SK-N-SH (cell line): ENCODE measurements around the gene FBN1.

Source experiments
- EP300 ChIP-seq, 2 experiments: IDR thresholded peaks; 2 replicates each; pipeline versions ENCODE4 v1.4.0 to v1.6.1; 2012; ENCODE audit warnings: borderline replicate concordance in 1 of 2, low read depth in 1 of 2, low read length in 1 of 2
- EZH2phosphoT487 ChIP-seq: fragments of 200-600 bp; sonication (generic); IDR thresholded peaks from 2 replicates; pipeline ENCODE4 v1.6.1; 2017; ENCODE audit warnings: low read depth, mixed run types, mild to moderate bottlenecking, antibody characterized with exemption, moderate library complexity, borderline replicate concordance
- JUND ChIP-seq: IDR thresholded peaks from 2 replicates; pipeline ENCODE4 v1.4.0; 2012
- NFIC ChIP-seq: IDR thresholded peaks from 2 replicates; pipeline ENCODE4 v1.4.0; 2012; ENCODE audit warnings: borderline replicate concordance
- POLR2AphosphoS5 ChIP-seq: IDR thresholded peaks from 2 replicates; pipeline ENCODE4 v1.6.1; 2012; ENCODE audit warnings: low read depth, low read length
- RAD21 ChIP-seq: IDR thresholded peaks from 2 replicates; pipeline ENCODE4 v1.6.1; 2012; ENCODE audit warnings: mild to moderate bottlenecking, low read length
- TF ChIP-seq, protein P1 (sequence below): fragments of 200-600 bp; sonication (generic); IDR thresholded peaks from 2 replicates; pipeline ENCODE4 v1.6.1; 2017; ENCODE audit warnings: antibody characterized with exemption, mild to moderate bottlenecking, moderate library complexity
- TF ChIP-seq, protein P2 (sequence below): IDR thresholded peaks from 2 replicates; pipeline ENCODE4 v1.4.0; 2012; ENCODE audit warnings: low read depth, borderline replicate concordance
- TF ChIP-seq, protein P3 (sequence below): IDR thresholded peaks from 2 replicates; pipeline ENCODE4 v1.4.0; 2012; ENCODE audit warnings: low read depth, borderline replicate concordance
- TF ChIP-seq, protein P4 (sequence below): IDR thresholded peaks from 2 replicates; pipeline ENCODE4 v1.4.0; 2012; ENCODE audit warnings: low read depth

DNA sequence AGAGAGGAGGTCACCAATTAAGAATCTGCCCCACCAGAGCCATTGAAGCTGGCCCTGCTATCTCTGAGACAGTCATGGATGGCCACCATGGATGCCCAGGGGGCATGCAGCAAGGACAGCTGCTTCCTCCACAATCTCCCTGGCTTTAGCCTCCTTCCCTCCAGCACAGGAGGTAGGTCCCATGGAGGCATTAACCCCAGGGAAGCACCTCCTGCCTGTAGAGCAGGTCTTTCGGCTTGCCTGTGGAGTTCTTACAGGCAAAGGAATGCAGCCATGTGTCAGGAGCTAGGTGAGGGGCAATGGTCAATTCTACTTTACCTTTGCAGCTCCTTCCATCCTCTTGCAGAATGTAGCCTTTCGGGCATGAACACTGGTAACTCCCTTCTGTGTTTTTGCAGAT, 220.5 kb downstream of the FBN1 start:
- TF ChIP-seq, protein P1, sequence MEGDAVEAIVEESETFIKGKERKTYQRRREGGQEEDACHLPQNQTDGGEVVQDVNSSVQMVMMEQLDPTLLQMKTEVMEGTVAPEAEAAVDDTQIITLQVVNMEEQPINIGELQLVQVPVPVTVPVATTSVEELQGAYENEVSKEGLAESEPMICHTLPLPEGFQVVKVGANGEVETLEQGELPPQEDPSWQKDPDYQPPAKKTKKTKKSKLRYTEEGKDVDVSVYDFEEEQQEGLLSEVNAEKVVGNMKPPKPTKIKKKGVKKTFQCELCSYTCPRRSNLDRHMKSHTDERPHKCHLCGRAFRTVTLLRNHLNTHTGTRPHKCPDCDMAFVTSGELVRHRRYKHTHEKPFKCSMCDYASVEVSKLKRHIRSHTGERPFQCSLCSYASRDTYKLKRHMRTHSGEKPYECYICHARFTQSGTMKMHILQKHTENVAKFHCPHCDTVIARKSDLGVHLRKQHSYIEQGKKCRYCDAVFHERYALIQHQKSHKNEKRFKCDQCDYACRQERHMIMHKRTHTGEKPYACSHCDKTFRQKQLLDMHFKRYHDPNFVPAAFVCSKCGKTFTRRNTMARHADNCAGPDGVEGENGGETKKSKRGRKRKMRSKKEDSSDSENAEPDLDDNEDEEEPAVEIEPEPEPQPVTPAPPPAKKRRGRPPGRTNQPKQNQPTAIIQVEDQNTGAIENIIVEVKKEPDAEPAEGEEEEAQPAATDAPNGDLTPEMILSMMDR, result no peak
- no peak for TF ChIP-seq POLR2AphosphoS5
- TF ChIP-seq JUND, result no peak
- TF ChIP-seq, protein P2, sequence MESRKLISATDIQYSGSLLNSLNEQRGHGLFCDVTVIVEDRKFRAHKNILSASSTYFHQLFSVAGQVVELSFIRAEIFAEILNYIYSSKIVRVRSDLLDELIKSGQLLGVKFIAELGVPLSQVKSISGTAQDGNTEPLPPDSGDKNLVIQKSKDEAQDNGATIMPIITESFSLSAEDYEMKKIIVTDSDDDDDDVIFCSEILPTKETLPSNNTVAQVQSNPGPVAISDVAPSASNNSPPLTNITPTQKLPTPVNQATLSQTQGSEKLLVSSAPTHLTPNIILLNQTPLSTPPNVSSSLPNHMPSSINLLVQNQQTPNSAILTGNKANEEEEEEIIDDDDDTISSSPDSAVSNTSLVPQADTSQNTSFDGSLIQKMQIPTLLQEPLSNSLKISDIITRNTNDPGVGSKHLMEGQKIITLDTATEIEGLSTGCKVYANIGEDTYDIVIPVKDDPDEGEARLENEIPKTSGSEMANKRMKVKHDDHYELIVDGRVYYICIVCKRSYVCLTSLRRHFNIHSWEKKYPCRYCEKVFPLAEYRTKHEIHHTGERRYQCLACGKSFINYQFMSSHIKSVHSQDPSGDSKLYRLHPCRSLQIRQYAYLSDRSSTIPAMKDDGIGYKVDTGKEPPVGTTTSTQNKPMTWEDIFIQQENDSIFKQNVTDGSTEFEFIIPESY, result no peak
- TF ChIP-seq, protein P3, sequence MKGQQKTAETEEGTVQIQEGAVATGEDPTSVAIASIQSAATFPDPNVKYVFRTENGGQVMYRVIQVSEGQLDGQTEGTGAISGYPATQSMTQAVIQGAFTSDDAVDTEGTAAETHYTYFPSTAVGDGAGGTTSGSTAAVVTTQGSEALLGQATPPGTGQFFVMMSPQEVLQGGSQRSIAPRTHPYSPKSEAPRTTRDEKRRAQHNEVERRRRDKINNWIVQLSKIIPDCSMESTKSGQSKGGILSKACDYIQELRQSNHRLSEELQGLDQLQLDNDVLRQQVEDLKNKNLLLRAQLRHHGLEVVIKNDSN, result no peak
- TF ChIP-seq, protein P4, sequence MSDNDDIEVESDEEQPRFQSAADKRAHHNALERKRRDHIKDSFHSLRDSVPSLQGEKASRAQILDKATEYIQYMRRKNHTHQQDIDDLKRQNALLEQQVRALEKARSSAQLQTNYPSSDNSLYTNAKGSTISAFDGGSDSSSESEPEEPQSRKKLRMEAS, result no peak
- no peak for TF ChIP-seq RAD21
- TF ChIP-seq EP300 (IDR thresholded peaks at IDR 0.05; ENCODE audit: borderline replicate concordance in 1 of 2, low read depth in 1 of 2, low read length in 1 of 2), result no peak
- TF ChIP-seq EZH2phosphoT487, result no peak
- TF ChIP-seq NFIC, result no peak
